Natural killer cell treated with Interleukin-12 subunit alpha and Interleukin-12 subunit beta and Interleukin-15 and Interleukin-18, amount 100 ng/mL, for 72 hours (primary cell): ENCODE data around the gene ABHD2. TPM values are rescaled to one million over a fixed set of nuclear protein-coding genes. Genes with fewer than 3 reads are reported as not detected.
A peak's percentile ranks its signal among the peaks of the same experiment; 100 is the strongest.

ENCODE experiments used
- ATAC-seq, 2 donors: fragments of 150-1000 bp; cut with Tn5 transposase in 1 of 2; sonication (Bioruptor Pico), chemical (Tn5 transposase) in 1 of 2; 2 replicates each; pipeline ENCODE4 v1.10.0; 2021
- DNase-seq: peaks from one replicate; pipeline ENCODE4 v3.0.0; 2022; ENCODE audit warnings: low spot score
- H3K27ac Mint-ChIP-seq, 2 donors: 1 replicate in 1 of 2; 2 replicates in 1 of 2; pipeline ENCODE4 v1.8.0; 2022; ENCODE audit warnings: mixed read lengths in 2 of 2, mild to moderate bottlenecking in 1 of 2, moderate library complexity in 1 of 2
- H3K27me3 Mint-ChIP-seq, 2 donors: 1 replicate in 1 of 2; 2 replicates in 1 of 2; pipeline ENCODE4 v1.8.0; 2022; ENCODE audit warnings: mixed read lengths in 2 of 2
- H3K36me3 Mint-ChIP-seq: one replicate; pipeline ENCODE4 v1.8.0; 2022; ENCODE audit warnings: mixed read lengths
- H3K4me1 Mint-ChIP-seq, 2 donors: 1 replicate in 1 of 2; 2 replicates in 1 of 2; pipeline ENCODE4 v1.8.0; 2022; ENCODE audit warnings: low read depth in 2 of 2, mixed read lengths in 2 of 2, mild to moderate bottlenecking in 1 of 2
- H3K4me3 Mint-ChIP-seq: one replicate; pipeline ENCODE4 v1.8.0; 2022; ENCODE audit warnings: mixed read lengths
- H3K9me3 Mint-ChIP-seq: 2 replicates; pipeline ENCODE4 v1.8.0; 2022; ENCODE audit warnings: mixed read lengths
- total RNA-seq, 2 donors: library from RNA; stranded (reverse); gene quantifications; one replicate each; pipeline ENCODE4 v1.2.3, GENCODE V29; 2022

The ABHD2 gene
- total RNA-seq, 2 donors from 2014 or later: 130 to 214 TPM

DNA sequence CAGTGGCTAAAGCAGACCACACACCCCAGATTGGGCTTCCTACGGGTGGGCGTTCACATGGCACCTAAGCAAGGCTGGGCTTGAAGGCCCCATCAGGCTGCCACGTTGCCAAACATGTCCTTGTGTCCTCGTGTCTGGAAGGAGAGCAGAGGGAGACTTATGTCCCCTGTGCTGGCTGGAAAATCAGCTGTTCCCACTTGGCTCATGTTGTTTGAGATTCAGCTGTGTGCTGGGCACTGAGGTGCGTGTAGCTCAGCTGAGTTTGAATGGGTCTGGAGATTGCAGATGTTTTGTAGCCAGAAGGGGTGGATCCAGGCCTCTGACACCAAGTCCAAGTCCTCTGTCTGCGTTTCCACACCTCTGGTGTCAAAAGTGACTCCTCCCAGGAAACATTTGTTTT, 98.5 kb downstream of the ABHD2 start:
- ATAC-seq: no peak
- peak overlapping the region; percentile 70 to 99 for H3K27ac Mint-ChIP-seq

DNA sequence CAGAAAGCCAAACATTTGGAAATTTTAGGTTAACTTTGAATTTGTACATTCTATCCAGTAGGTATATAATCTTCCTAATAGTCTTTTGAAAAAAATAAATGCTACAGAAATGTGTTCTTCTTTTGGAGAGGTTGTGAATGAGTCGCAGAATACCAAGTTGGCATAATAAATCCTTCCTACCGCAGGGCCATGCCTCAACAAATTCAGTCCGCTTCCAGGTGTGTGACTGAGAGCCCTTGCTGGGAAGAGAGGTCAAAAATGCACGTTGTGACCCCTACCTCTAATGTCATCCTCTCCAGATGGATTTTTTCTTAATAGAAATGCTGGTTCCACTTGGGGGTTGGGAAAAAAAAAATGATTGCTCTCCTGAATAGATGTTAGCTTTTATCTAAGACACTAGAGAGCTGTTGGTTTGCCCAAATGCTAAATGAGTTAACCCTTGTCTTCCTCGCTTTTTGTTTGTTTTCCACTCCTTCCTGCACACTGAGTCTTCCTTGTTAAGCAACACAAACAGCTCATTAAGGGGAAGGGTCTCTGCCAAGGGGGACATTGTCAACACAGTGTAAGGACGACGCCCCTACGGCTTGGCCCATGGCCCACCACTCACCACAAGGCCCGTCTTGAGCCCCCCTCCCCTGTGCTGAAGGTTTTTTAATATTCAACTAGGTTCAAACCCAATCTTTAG, 99.2 kb downstream of the ABHD2 start:
- Mint-ChIP-seq H3K4me3 (no peak overlapping the region), H3K4me1 (peaks cover 12 to 52% of the 10 kb centered on the region in 2 donors), H3K9me3 (no peaks in the 10 kb centered on the region), H3K36me3 (peaks cover 34% of the 10 kb centered on the region), H3K27me3 (no peaks in the 10 kb centered on the region), H3K27ac (peak overlapping the region in 1 of 2 donors; percentile 99)
- no peak for DNase-seq
- no peak for ATAC-seq

More for the DNA sequence above, 98.5 kb downstream of the ABHD2 start:
- no peak for DNase-seq
- no peaks in the 10 kb centered on the region for H3K27me3 Mint-ChIP-seq
- no peaks in the 10 kb centered on the region for H3K9me3 Mint-ChIP-seq
- peaks cover 12 to 53% of the 10 kb centered on the region in 2 donors for H3K4me1 Mint-ChIP-seq
- no peak overlapping the region for H3K4me3 Mint-ChIP-seq
- H3K36me3 Mint-ChIP-seq: peaks cover 30% of the 10 kb centered on the region

DNA sequence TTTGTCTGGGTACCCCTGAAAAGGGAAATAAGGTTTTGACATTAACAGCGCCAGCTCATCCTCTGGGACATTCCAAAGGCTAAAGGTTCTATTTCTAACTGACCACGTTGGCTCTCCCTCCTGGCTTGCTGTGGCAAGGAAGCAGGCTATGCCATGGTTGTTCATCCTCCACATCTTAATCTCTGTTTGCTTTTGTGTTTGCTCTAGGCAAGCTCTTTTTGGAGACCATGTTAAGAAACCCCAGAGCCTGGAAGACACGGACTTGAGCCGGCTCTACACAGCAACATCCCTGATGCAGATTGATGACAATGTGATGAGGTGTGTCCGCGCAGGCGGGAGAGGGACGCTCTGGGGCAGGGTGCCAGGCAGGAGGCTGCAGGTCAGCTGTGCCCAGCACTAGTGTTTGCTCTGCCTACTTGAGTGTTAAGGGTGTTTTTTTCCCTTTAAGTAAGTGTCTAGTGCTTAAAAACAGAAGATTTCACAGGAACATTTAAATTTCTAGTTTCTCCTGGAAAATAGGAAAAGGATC, 99.8 kb downstream of the ABHD2 start:
- Mint-ChIP-seq H3K27ac (peak overlapping the region in 1 of 2 donors; percentile 99), H3K4me1 (peaks cover 13 to 48% of the 10 kb centered on the region in 2 donors)
- ATAC-seq: no peak

DNA sequence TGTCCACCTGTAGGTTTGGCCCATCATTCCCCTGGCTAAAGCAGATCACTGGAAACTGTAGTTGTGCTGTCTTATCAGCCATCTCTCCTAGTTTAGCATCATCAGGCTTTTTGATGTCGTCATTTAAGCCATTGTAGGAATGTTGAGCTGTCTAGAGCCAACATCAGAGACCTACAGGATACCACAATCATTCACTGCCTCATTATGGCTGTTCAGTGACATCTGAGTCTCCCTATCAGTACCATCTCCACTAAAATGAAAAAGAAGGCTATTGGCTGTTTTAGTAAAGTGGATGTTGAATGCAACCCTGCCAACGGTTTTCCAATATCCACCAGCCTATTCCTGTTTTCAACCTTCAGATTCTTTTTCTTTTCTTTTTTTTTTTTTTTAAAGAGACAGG, 103.9 kb downstream of the ABHD2 start:
- H3K27ac Mint-ChIP-seq: peak overlapping the region; percentile 54 to 99
- no peaks in the 10 kb centered on the region for H3K9me3 Mint-ChIP-seq
- H3K4me1 Mint-ChIP-seq: peaks cover 14 to 29% of the 10 kb centered on the region in 2 donors
- H3K27me3 Mint-ChIP-seq: no peaks in the 10 kb centered on the region
- DNase-seq: no peak
- H3K4me3 Mint-ChIP-seq: no peak overlapping the region
- peaks cover 40% of the 10 kb centered on the region for H3K36me3 Mint-ChIP-seq
- no peak for ATAC-seq

More for the DNA sequence above, 99.8 kb downstream of the ABHD2 start:
- no peak for DNase-seq
- Mint-ChIP-seq H3K36me3 (peaks cover 40% of the 10 kb centered on the region), H3K9me3 (no peaks in the 10 kb centered on the region), H3K4me3 (no peak overlapping the region), H3K27me3 (no peaks in the 10 kb centered on the region)

DNA sequence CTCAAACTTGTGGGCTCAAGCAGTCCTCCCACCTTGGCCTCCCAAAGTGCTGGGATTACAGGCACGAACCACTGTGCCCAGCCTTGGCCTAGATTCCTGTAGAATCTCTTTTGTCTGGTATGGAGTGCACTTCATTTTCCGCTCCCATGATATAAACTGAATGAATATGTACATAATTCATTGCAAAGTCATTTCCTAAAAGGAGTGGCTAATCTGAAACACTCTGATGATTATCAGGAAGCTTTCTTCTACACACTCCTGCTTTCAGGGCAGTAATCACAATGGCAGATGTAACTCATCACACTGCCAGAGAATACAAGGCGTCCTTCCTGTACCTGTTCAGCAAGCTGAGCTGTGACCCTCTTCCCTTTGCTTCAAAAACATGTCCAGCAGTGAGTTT, 104.5 kb downstream of the ABHD2 start:
- peaks cover 41% of the 10 kb centered on the region for H3K36me3 Mint-ChIP-seq
- H3K27ac Mint-ChIP-seq: peak overlapping the region; percentile 54 to 99
- DNase-seq (no peak), ATAC-seq (no peak)
- no peaks in the 10 kb centered on the region for H3K27me3 Mint-ChIP-seq
- no peak overlapping the region for H3K4me3 Mint-ChIP-seq
- peaks cover 18 to 28% of the 10 kb centered on the region in 2 donors for H3K4me1 Mint-ChIP-seq
- no peaks in the 10 kb centered on the region for H3K9me3 Mint-ChIP-seq

DNA sequence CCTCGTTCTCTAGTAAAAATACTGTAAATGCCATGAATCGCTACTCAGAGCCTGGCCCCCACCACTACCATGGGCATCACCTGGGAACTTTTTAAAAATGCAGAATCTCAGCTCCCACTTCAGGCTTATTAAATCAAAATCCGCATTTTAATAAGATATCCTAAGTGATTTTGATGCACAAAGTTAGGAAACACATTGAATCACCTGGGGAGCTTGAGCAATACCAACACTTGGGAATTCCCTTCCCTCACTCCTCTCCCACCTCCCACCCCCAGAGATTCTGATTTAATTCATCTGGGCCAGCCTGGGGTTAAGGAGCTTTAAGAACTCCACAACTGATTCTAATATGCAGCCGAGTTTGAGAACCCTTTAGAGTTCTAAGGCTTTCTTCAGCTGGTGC, 106.4 kb downstream of the ABHD2 start:
- no peak for ATAC-seq
- Mint-ChIP-seq H3K27me3 (no peaks in the 10 kb centered on the region), H3K9me3 (no peaks in the 10 kb centered on the region), H3K27ac (no peak overlapping the region), H3K36me3 (peaks cover 28% of the 10 kb centered on the region), H3K4me3 (no peak overlapping the region), H3K4me1 (peaks cover 24 to 25% of the 10 kb centered on the region in 2 donors)
- no peak for DNase-seq

DNA sequence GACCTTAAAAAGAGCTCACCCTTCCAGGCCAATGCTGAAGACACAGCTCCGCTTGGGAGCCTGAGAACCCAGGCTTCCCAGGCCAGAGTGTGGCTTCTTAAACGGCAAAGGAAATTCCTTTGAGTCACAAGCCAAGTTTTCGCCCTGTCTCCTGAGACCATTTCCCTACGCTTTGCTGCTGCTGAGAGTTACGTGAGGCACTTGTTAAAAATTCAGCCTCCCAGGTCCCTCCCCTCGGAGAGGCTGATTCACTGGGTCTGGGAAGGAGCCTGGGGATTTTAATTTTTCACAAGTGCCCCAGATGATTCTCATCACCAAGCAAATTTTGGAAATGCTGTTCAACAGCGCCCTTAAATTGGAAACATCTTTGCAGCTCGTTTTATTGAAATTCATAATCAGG, 107.6 kb downstream of the ABHD2 start:
- peaks cover 20 to 25% of the 10 kb centered on the region in 2 donors for H3K4me1 Mint-ChIP-seq
- no peaks in the 10 kb centered on the region for H3K27me3 Mint-ChIP-seq
- no peak overlapping the region for H3K4me3 Mint-ChIP-seq
- ATAC-seq: no peak
- DNase-seq: no peak
- peaks cover 28% of the 10 kb centered on the region for H3K36me3 Mint-ChIP-seq
- no peaks in the 10 kb centered on the region for H3K9me3 Mint-ChIP-seq
- peak overlapping the region in 1 of 2 donors; percentile 53 for H3K27ac Mint-ChIP-seq

DNA sequence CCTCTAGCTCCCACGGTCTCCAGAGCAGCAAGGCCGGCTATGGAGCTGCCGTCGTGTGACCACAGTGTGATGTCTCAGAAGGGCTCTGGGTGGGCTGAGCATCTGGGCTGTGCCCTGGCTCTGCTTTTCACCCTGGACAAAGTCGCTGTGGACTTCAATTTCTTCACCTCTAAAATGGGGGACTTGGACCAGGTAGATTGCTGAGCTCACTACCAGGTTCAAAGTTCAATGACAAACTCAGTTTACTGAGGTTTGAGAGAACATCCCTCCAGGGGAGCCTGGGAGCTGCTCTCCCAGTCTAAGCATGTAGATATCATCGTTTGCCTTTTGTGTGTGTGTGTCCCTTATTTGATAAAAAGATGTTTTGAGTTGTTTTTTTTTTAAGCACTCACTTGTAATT, 108.0 kb downstream of the ABHD2 start:
- peaks cover 19 to 25% of the 10 kb centered on the region in 2 donors for H3K4me1 Mint-ChIP-seq
- ATAC-seq (no peak), DNase-seq (no peak)
- peaks cover 26% of the 10 kb centered on the region for H3K36me3 Mint-ChIP-seq
- no peaks in the 10 kb centered on the region for H3K27me3 Mint-ChIP-seq
- no peaks in the 10 kb centered on the region for H3K9me3 Mint-ChIP-seq
- H3K4me3 Mint-ChIP-seq: no peak overlapping the region
- peak overlapping the region in 1 of 2 donors; percentile 26 for H3K27ac Mint-ChIP-seq

DNA sequence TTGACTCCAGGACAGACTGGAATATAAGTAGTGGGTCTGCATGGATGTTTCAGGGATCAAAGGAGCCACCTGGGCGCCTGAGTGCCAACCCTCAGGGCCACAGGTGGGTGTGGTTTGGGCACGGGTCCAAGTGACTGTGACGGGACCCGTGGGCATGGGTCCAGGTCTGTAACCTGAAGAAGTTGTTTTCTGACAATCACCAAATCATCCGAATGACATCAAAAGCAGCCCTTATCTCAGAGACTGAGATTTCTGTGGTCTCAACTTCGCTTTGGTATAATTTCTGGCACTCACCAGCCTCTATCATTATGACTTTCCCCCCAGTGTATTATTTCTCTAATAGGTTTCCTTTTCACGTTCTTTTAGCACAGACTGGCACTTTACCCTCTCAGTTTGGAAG, 108.7 kb downstream of the ABHD2 start:
- H3K36me3 Mint-ChIP-seq: peaks cover 25% of the 10 kb centered on the region
- peak overlapping the region; percentile 12 to 26 for H3K27ac Mint-ChIP-seq
- peaks cover 21 to 25% of the 10 kb centered on the region in 2 donors for H3K4me1 Mint-ChIP-seq
- DNase-seq (no peak), ATAC-seq (peak in 1 of 2 donors; percentile 6)
- no peak overlapping the region for H3K4me3 Mint-ChIP-seq
- no peaks in the 10 kb centered on the region for H3K9me3 Mint-ChIP-seq
- H3K27me3 Mint-ChIP-seq: no peaks in the 10 kb centered on the region

DNA sequence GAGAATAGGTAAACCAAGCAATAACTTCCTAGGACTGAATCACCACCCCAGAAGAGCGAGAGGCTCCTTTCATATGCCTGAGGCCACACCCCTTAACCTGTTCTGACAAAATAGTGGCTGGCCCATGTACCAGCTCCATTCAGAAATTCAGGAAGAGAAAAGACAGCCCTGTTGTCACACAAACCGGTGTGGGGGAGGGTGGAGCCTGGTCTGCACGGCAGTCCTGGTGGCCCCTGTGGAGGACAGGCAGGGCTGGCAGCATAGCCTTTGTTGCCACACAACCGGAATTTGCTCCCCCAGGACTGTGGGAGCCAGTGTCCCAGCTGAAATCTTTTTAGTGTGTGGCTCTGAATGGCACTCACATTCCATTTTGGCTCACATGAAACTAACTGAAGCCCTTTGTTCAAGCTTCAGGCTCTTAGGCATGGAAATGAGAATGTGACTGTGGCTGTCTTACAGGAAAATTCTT, 109.3 kb downstream of the ABHD2 start:
- peaks cover 22 to 30% of the 10 kb centered on the region in 2 donors for H3K4me1 Mint-ChIP-seq

DNA sequence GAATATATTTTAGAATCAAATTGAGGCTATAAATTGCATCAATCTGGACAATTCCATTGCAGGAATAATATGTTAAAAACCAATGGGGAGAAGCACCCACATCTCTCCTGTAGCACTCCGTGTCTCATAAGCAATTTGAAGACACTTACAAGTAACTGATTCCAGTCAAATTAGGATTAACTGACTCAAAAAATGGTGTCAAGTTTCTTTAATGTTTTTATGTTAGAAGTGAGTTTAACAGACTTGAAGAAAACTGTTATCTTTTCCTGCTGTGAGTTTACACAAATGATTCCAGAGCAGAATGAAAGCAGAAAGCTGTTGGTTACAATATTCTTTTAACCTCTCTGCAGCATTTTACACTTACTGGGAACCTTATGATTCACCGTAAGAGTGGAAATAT, 109.9 kb downstream of the ABHD2 start:
- no peaks in the 10 kb centered on the region for H3K9me3 Mint-ChIP-seq
- peak overlapping the region; percentile 26 for H3K27ac Mint-ChIP-seq
- ATAC-seq (no peak), DNase-seq (no peak)
- H3K36me3 Mint-ChIP-seq: peaks cover 15% of the 10 kb centered on the region
- H3K4me1 Mint-ChIP-seq: peaks cover 22 to 25% of the 10 kb centered on the region in 2 donors
- no peaks in the 10 kb centered on the region for H3K27me3 Mint-ChIP-seq
- H3K4me3 Mint-ChIP-seq: no peak overlapping the region

More for the DNA sequence above, 109.3 kb downstream of the ABHD2 start:
- DNase-seq (no peak), ATAC-seq (peak in 1 of 2 donors; percentile 24)
- Mint-ChIP-seq H3K4me3 (no peak overlapping the region), H3K27ac (peak overlapping the region; percentile 12 to 26), H3K36me3 (peaks cover 22% of the 10 kb centered on the region), H3K9me3 (no peaks in the 10 kb centered on the region), H3K27me3 (no peaks in the 10 kb centered on the region)

DNA sequence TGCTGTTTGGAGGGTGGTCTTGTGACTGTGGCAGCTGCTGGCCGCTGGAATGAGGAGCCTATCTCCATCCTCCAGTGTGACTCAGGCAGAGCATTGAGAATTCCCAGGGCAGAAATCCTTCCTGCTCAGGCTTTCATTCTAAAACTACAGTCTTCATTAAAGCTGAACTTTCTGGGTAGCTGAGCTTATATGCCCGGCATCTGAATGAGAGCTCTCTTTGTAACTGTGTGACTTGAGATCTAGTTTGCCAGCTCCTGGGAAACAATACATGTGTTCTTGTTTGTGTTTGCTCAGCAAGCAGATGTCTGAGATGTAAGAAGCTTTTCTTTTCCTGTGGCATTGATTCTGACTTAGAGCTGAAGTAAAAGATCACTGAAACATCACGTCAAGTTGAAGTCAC, 110.7 kb downstream of the ABHD2 start:
- Mint-ChIP-seq H3K36me3 (peaks cover 13% of the 10 kb centered on the region), H3K4me1 (peaks cover 30% of the 10 kb centered on the region in 2 donors), H3K9me3 (no peaks in the 10 kb centered on the region), H3K4me3 (no peak overlapping the region), H3K27me3 (no peaks in the 10 kb centered on the region), H3K27ac (peak overlapping the region; percentile 26 to 45)
- ATAC-seq (no peak), DNase-seq (no peak)

DNA sequence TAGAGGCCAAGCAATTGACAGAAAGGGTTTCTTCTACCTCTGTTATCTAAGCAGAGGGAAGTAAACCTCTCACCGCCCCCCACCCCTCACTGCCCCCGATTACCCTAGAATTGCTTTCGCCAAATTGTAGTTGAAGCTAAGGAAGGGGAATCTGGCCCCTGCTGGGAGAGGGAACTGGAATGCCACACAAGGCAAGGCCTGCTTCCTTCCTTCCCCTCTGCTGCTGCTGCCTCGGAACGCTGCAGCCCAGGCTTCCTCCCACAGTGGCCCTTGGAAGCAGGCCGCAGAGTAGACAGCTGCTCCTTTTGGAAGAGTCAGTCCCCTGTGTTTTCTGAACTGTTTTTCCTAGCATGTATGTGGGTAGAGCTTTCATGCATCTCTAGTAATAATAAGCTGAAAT, 111.5 kb downstream of the ABHD2 start:
- Mint-ChIP-seq H3K27me3 (no peaks in the 10 kb centered on the region), H3K9me3 (no peaks in the 10 kb centered on the region), H3K4me3 (no peak overlapping the region), H3K4me1 (peaks cover 37 to 38% of the 10 kb centered on the region in 2 donors), H3K27ac (peak overlapping the region in 1 of 2 donors; percentile 45), H3K36me3 (peaks cover 13% of the 10 kb centered on the region)
- DNase-seq (no peak), ATAC-seq (no peak)

DNA sequence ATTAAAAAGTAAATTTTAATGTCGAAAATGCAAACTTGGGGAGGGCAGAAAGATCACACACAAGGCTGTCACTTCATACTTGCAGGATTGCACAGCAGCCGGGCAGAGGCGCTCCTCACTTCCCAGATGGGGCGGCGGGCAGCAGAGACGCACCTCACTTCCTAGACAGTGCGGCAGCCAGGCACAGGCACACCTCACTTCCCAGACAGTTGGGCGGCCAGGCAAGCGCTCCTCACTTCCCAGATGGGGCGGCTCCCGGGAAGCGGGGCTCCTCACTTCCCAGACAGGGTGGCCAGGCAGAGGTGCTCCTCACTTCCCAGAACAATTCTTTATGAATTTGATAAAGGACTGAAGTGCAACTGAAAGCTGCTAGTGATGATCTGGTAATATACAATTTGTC, 111.9 kb downstream of the ABHD2 start:
- ATAC-seq (no peak), DNase-seq (no peak)
- Mint-ChIP-seq H3K27me3 (no peaks in the 10 kb centered on the region), H3K4me3 (no peak overlapping the region), H3K9me3 (no peaks in the 10 kb centered on the region), H3K36me3 (peaks cover 13% of the 10 kb centered on the region), H3K27ac (peak overlapping the region in 1 of 2 donors; percentile 96), H3K4me1 (peaks cover 41 to 43% of the 10 kb centered on the region in 2 donors)
